Measurements from ENCODE around the gene PTCRA.

PTCRA gene

DNA sequence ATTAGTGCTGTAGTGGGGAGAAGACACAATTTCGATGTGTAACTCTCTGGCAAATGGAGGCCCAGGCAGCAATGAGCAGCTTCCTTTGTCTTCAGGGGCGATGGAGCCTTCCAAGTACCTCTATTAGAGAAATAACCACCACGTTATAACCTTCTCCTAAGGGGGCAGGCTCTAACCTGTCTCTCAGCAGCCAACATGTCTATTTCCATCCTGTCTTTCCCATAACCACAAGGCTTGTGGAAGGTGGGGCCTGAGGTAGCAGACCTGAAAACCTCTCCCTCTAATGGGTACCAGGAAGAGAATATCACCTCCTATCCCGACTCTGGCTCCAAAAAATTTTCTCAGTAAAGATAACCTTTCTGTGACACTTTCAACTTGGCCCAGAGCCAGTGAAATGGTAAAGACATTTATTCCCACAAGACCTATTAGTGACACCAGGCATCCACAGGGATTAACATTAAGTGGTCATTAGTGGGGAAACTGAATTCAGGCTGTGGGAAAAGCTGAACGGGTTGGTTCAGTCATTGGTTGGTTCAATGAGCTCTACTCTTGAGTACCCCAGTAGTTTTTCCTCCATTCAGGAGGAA, 59.2 kb downstream of the PTCRA start:
- DNase-seq, result no peak

All from stimulated activated CD4-positive, alpha-beta T cell treated with anti-CD3 and anti-CD28 coated beads, Interleukin-1b, Interleukin-23, amount 100 ng/mL, for 48 hours (primary cell).